BLaER1 (cell line): ENCODE measurements around the gene MARK2.

Experiments
- H3K27ac ChIP-seq: shearing (Covaris generic); formaldehyde crosslinking; 2 replicates; pipeline ENCODE4 v1.8.1; 2022
- H3K27me3 ChIP-seq: shearing (Covaris generic); formaldehyde crosslinking; 2 replicates; pipeline ENCODE4 v1.8.1; 2022
- H3K36me3 ChIP-seq: shearing (Covaris generic); formaldehyde crosslinking; 2 replicates; pipeline ENCODE4 v1.8.1; 2022
- H3K4me1 ChIP-seq: shearing (Covaris generic); formaldehyde crosslinking; 2 replicates; pipeline ENCODE4 v1.8.1; 2022
- H3K4me2 ChIP-seq: shearing (Covaris generic); formaldehyde crosslinking; 2 replicates; pipeline ENCODE4 v1.8.1; 2022
- H3K4me3 ChIP-seq: shearing (Covaris generic); formaldehyde crosslinking; 2 replicates; pipeline ENCODE4 v1.8.1; 2022
- H3K9ac ChIP-seq: shearing (Covaris generic); formaldehyde crosslinking; 2 replicates; pipeline ENCODE4 v1.8.1; 2022
- H3K9me3 ChIP-seq: shearing (Covaris generic); formaldehyde crosslinking; 2 replicates; pipeline ENCODE4 v1.8.1; 2022
- H4K20me1 ChIP-seq: shearing (Covaris generic); formaldehyde crosslinking; 2 replicates; pipeline ENCODE4 v1.8.1; 2022
- Cebpa-rat ChIP-seq: shearing (Covaris generic); IDR thresholded peaks from 2 replicates; pipeline ENCODE4 v1.8.1; 2022

Gene MARK2

DNA sequence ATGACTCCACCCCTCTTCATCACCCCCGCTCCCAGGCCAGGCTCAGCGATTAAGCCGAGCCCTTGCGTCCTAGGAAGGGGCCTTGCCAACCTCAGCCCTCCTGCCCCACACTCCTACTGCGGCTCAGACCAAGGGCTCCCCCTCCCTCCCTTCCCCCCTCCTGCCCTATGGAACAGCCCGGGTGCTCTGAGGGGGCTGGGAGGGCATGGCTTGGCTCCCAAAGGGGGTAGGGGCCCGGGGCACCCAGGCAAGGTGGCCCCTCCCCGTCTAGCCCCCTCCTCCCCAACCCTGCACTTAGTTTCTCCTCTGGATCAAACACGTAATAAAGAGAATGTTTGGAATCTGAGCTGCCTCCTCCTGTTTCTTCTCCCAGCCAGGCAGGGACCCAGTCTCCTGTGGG lies 71.8 kb downstream of the MARK2 start:
- peaks cover 88% of the 10 kb centered on the region for H3K4me1 ChIP-seq
- H3K4me3 ChIP-seq: no peak overlapping the region

DNA sequence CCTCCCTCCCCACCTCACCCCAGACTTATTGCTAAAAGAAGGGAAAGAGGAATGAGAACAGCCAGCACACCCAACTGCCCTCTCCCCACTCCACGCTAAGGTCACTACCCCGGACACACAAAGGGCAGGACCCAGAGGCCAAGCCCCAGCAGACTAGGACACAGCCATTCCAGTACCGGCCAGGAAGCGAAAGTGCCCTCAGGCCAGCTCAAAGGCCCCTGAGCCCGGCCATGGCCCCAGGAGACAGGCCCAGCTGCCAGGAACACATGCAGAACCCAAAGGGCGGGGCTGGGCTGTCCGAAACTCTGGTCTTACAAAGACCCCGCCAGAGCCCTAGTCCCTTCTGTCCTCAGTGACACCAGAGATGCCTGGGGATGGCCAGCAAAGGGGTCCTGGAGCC lies 72.5 kb downstream of the MARK2 start:
- Histone ChIP-seq H3K4me2 (peak overlapping the region; percentile 93), H3K4me1 (peaks cover 85% of the 10 kb centered on the region), H3K36me3 (peaks cover 32% of the 10 kb centered on the region)

More for the DNA sequence above, 71.8 kb downstream of the MARK2 start:
- Histone ChIP-seq H4K20me1 (peaks cover 69% of the 10 kb centered on the region), H3K27ac (peak overlapping the region; percentile 65), H3K4me2 (peak overlapping the region; percentile 93), H3K36me3 (peaks cover 38% of the 10 kb centered on the region), H3K9ac (peak overlapping the region; percentile 66; the same call in 1 of the 2 replicates), H3K9me3 (no peaks in the 10 kb centered on the region), H3K27me3 (no peaks in the 10 kb centered on the region)
- no peak for TF ChIP-seq Cebpa-rat

DNA sequence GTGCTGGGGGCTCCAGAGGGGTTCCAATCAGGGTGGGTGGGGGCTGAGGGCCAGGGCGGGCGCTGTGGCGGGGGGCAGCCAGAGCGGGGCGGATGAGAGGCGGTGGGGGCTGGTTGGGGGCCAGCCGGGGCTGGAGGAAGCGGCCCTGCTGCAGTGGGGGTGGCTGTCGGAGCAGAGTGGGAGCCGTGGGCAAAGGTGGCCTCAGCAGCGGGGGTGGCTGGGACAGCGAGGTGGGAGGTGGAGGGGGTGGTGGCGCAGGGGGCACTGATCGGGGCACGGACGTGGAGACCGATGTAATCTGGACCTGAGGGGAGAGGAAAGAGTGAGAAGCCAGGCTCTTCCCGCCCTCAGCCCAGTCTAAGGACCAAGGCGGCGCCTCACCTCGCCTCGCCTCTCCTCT lies 73.0 kb downstream of the MARK2 start:
- Histone ChIP-seq H3K27me3 (no peaks in the 10 kb centered on the region), H3K9ac (peak overlapping the region; percentile 58; the same call in 1 of the 2 replicates), H3K36me3 (peaks cover 32% of the 10 kb centered on the region), H3K27ac (no peak overlapping the region), H3K4me1 (peaks cover 80% of the 10 kb centered on the region), H4K20me1 (peaks cover 72% of the 10 kb centered on the region), H3K4me2 (peak overlapping the region; percentile 93; the same call in 1 of the 2 replicates), H3K9me3 (no peaks in the 10 kb centered on the region), H3K4me3 (no peak overlapping the region)
- TF ChIP-seq Cebpa-rat: no peak

More for the DNA sequence above, 72.5 kb downstream of the MARK2 start:
- Histone ChIP-seq H3K9me3 (no peaks in the 10 kb centered on the region), H3K9ac (peak overlapping the region; percentile 58; the same call in 1 of the 2 replicates), H3K27me3 (no peaks in the 10 kb centered on the region), H3K27ac (peak overlapping the region; percentile 65; the same call in 1 of the 2 replicates), H3K4me3 (no peak overlapping the region), H4K20me1 (peaks cover 73% of the 10 kb centered on the region)
- TF ChIP-seq Cebpa-rat: no peak

DNA sequence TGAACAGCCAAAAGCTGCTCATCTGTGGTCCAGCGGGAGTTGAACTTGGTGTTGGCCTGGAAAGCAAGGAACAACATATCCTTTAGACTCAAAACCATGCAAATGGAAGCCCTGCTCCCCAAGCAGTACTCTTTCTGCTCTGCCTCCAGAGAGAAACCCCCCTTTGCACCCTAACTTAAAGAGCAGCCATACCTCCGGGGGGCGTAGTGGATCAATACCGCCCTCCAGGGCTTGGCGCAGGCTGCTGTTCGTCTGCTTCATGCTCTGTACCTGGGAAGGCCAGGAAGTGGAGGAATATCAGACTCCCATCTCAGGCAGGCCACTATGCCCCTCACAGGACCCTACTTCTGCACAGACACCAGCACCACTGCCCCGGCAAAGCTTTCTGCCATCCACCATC lies 73.8 kb downstream of the MARK2 start:
- TF ChIP-seq Cebpa-rat: no peak
- peaks cover 30% of the 10 kb centered on the region for H3K36me3 ChIP-seq
- no peak overlapping the region for H3K4me2 ChIP-seq
- peaks cover 72% of the 10 kb centered on the region for H3K4me1 ChIP-seq
- no peak overlapping the region for H3K4me3 ChIP-seq
- H3K27me3 ChIP-seq: no peaks in the 10 kb centered on the region
- H3K27ac ChIP-seq: no peak overlapping the region; the same call in 1 of the 2 replicates
- peaks cover 64% of the 10 kb centered on the region for H4K20me1 ChIP-seq
- no peak overlapping the region for H3K9ac ChIP-seq
- H3K9me3 ChIP-seq: no peaks in the 10 kb centered on the region

DNA sequence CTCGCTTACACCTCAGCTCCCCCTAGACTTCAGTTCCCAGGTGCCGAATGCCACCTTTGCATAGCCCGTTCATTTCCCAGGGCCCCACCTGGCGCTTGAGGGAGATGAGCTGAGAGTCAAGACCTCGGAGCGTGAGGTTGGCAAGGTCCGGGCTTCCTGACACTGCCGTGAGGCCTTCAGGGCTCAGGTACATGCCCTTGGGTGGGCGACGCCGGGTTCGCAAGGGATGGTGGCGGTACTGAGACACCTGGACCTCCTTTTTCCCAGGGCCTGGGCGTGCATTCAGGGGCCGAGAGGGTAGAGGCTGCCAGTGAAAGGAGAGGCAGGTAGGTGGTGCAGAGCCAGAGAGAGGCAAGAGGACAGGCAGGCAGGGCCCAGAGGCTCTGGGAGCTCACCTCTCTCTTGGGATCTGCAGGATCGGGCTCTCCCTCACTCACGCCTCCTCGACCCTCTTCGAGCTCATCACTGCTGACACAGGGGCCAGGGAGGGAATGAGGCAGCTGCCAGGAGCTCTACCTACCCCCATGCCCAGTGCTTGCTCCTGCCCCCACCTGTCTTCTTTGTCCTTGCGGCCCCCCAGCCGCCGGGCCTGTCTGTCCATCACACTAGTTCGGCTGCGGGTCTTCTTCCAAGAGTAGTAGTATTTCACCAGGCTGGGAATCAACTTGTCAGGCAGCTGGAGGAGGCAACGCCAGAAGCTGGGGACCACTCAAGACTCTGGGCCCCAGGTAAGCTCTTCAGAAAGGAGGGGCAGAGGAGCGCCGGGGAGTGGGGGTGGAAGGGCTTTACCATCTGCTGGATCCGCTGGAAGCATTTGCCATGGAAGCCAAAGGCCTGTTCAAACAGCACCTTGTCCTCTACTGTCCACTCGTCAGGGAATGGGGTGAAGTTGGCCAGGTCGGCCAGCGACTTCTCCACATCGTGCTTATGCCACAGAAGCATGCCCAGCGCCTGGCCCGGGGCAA lies 75.2 kb downstream of the MARK2 start:
- H3K27ac ChIP-seq: no peak overlapping the region
- peaks cover 49% of the 10 kb centered on the region for H4K20me1 ChIP-seq
- no peak for TF ChIP-seq Cebpa-rat
- H3K4me2 ChIP-seq: peak overlapping the region; percentile 99
- H3K9ac ChIP-seq: peak overlapping the region; percentile 59
- H3K9me3 ChIP-seq: no peaks in the 10 kb centered on the region
- peaks cover 70% of the 10 kb centered on the region for H3K4me1 ChIP-seq
- H3K36me3 ChIP-seq: peaks cover 28% of the 10 kb centered on the region
- H3K27me3 ChIP-seq: no peaks in the 10 kb centered on the region
- no peak overlapping the region; the same call in 1 of the 2 replicates for H3K4me3 ChIP-seq

DNA sequence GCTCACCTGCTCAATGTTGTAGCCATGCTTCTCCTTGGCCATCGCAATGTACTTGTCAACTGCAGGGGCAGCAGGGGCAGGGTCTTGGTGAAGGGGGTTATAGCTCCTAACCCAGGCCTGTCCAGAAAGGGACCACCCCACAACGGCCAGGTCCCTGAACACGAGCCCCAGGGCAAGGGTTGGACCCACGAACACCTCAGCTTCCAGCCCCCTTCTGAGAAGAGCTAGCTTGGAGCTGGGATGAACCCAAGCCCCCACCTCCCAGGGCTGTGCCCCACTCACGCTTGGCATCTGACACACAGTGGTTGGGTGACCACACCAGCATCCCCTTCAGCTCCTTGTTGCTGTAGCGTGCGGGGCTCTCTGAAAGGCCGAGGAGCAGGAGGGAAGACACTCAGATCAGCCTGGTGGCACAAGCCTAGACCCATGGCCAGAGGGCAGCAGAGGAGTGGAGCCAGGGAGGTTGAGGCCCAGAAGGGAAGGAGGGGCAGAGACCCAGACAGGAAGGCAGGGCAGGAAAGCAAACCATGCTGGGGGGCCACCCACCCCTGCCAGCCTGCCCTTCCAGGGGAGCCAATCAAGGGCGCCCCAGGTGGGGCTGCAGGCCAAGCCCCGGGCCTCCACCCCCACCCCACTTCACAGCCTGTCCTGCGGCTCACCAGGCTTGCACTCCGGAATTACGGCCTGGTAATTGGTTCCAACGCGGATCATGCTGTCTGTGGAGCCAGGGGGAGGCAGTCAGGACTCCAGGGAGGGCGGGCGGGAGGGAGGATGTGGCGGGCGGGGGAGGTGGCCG lies 76.2 kb downstream of the MARK2 start:
- Histone ChIP-seq H3K9me3 (no peaks in the 10 kb centered on the region), H3K27me3 (no peaks in the 10 kb centered on the region), H3K4me2 (peak overlapping the region; percentile 99), H3K4me3 (peak overlapping the region; percentile 86), H3K9ac (peak overlapping the region; percentile 93), H4K20me1 (peaks cover 43% of the 10 kb centered on the region), H3K27ac (peak overlapping the region; percentile 56), H3K4me1 (peaks cover 70% of the 10 kb centered on the region), H3K36me3 (peaks cover 28% of the 10 kb centered on the region)
- no peak for TF ChIP-seq Cebpa-rat

DNA sequence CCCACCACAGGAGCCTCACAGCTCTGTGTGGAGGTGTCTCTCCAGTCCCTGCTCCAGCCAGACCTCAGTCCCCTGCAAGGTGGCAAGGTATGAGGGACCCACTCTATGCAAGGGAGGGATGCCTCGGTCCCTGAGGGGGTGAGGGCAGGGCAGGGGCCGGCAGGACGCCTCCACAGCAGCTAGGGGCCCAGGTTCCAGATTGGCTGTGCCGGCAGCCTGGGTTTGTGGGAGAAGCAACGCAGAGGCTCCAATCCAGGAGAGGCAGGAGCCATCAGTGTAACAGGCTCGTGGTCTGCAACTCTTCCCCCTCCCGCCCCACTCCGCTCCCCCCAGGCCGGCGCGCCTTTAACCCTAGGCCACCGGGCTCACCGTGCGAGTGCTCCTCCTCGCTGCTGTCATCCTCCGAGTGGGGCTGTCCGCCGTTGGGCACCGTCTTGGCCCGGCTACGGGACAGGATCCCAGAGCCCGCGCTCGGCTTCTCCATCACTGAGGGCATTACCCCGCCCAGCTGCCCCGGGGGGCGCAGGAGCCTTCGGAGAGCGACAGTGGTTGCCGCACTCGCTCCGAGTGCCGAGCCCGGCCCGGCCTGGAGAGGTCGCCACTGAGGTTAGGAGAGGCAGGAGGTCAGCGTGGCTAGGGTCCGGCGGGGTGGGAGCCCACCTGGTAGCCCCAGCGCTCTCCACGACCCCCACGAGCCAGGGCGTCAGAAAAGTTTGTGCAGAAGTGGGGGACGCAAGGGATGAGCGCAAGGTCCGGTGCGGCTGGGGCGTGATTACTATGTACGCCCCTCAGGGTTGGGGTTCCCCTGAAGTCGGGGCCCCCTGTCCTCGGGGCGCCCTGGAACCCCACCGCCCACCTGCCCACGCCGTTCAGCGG lies 77.3 kb downstream of the MARK2 start:
- Histone ChIP-seq H3K4me1 (peaks cover 70% of the 10 kb centered on the region), H3K4me3 (peak overlapping the region; percentile 86), H3K36me3 (peaks cover 28% of the 10 kb centered on the region), H3K9me3 (no peaks in the 10 kb centered on the region), H3K9ac (peak overlapping the region; percentile 93), H3K27me3 (no peaks in the 10 kb centered on the region), H4K20me1 (peaks cover 33% of the 10 kb centered on the region), H3K27ac (peak overlapping the region; percentile 96), H3K4me2 (peak overlapping the region; percentile 99)
- no peak for TF ChIP-seq Cebpa-rat

GRCh38 chr11:63916837-63917691 lies 78.2 kb downstream of the MARK2 start, which contains the start of gene RCOR2:
TSS of gene RCOR2 (minus strand) at chr11:63917164. CDS start at chr11:63916456, 708 bp downstream.
- Histone ChIP-seq H3K4me1 (peaks cover 65% of the 10 kb centered on the region), H3K27ac (peak within 1 kb of the TSS; percentile 96), H3K27me3 (no peaks in the 10 kb centered on the region), H3K4me2 (peak within 1 kb of the TSS; percentile 99), H3K4me3 (peak within 1 kb of the TSS; percentile 86), H3K36me3 (peaks cover 27% of the 10 kb centered on the region), H3K9me3 (no peaks in the 10 kb centered on the region), H4K20me1 (peaks cover 33% of the 10 kb centered on the region), H3K9ac (peak within 1 kb of the TSS; percentile 93)
- no peak for TF ChIP-seq Cebpa-rat
